ENCODE data around the gene NRL.
"Not testable (repeated sequence)": the region's sequence is repeated elsewhere in the genome, so short reads cannot be mapped to it uniquely, and the experiment has no call there.

Gene NRL

GRCh38 chr14:24123424-24124417 lies 9.0 kb upstream of the NRL start:
- DNase-seq = no peak

DNA sequence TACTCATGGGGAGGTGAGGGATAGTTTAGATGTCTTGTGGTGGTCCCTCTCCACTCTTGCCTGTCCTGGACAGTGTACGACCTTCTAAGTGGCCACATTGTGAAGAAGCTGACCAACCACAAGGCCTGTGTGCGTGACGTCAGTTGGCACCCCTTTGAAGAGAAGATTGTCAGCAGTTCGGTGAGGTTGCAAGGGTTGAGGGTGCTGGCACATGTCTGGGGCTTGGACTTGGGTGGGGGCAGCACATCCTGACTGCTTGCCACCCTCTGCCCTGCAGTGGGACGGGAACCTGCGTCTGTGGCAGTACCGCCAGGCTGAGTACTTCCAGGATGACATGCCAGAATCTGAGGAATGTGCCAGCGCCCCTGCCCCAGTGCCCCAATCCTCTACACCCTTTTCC lies 8.1 kb upstream of the NRL start:
- DNase-seq = no peak

GRCh38 chr14:24122416-24122815 lies 7.7 kb upstream of the NRL start:
- no peak for DNase-seq

DNA sequence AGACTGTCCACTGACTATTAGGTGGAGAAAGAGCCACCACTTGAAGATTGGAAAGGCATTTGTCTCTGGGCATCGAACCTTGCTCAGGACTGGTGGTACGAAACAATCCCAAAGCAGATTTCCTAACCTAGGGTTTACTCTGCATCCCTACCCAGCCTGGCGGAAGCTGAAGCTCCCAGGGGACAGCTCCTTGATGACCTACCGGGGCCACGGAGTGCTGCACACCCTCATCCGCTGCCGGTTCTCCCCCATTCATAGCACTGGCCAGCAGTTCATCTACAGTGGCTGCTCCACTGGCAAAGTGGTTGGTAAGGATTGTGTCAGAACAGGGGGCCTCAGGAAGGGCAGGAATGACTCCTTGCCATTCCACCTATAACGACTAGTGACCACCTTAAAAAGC lies 6.5 kb upstream of the NRL start:
- no peak for DNase-seq

DNA sequence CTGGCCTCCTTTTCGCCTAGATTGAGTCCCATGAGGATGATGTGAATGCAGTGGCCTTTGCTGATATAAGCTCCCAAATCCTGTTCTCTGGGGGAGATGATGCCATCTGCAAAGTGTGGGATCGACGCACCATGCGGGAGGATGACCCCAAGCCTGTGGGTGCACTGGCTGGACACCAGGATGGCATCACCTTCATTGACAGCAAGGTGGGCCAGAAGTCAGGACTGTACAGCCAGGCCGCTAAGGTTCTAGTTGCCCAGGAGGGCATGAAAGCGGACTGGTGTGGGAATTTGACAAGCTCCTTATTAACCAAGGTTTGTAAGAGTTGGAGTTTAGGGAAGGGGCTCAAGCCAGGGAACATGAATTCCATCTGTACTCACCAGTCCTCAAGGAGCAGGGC lies 4.9 kb upstream of the NRL start:
- DNase-seq = no peak

- DNase-seq = no peak
Observed at GRCh38 chr14:24117179-24117578, 2.4 kb upstream of the NRL start.

DNA sequence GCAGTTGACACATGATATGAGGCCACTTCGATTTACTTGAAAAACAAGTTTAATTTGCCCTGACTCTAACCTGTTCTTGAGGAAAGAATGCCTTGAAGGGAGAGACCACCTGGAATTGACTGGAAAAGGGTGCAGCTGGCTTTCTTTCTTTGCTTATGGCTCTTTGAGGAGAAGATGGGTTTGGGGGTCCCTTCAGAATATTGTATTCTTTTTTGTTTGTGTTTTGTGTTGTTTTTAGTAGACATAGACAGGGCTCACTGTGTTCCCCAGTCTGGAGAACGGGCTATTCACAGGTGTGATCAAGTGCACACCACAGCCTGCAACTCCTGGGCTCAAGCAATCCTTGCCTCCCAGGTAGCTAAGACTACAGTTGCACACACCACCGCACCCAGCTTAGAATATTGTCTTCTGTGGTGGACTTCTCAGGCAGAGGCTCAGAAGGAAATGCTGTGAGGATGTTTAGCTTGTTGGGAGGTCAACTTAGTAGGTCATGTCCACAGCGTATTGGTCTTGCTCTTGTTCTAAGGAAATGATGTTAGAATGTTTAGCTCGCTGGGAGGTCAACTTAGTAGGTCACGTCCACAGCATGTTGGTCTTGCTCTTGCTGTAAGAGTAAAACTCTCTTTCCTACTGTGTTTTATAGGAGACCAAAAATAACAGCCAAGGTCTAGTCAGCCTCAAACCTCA lies 1.5 kb upstream of the NRL start:
- no peak for DNase-seq

- no peak for DNase-seq
Observed at GRCh38 chr14:24115422-24116127, 826 bp upstream of the NRL start.

DNA sequence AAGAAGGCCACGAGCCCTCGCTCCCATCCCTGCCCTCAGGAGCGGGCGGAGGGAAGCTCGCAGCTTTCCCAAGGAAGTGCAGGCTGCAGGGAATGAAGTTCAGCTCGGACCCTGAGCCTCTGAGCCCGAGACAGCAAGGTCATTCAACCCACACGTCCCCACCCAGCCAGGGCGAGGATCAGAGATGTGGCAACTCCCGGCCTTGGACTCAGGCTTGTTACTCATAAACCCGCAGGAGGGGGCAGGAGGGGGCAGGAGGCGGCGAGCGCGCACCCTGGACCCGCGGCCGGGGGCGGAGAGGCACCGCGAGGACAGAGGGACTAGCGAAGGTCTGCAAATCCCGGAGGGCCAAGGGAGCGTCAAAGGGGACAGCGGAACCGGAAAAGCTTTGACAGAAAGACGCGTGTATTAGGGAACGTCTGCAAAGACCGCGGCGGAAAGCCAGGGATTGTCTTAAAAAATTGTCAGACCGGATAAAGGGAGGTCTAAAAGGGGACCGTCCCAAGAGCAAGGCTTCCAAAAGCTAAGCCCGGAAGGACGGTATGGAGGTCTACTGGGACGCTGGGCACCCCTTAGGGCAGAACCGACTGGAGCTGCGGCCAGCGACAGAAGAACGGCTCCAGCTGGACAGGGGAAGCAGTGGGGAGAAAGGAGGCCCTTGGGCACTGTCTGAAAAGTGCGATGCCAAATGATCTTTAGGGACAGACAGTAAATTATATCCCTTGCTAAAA lies 783 bp downstream of the NRL start:
- peak; percentile 80 for DNase-seq

- DNase-seq = no peak
Observed at GRCh38 chr14:24113379-24113800, 1.4 kb downstream of the NRL start.

DNA sequence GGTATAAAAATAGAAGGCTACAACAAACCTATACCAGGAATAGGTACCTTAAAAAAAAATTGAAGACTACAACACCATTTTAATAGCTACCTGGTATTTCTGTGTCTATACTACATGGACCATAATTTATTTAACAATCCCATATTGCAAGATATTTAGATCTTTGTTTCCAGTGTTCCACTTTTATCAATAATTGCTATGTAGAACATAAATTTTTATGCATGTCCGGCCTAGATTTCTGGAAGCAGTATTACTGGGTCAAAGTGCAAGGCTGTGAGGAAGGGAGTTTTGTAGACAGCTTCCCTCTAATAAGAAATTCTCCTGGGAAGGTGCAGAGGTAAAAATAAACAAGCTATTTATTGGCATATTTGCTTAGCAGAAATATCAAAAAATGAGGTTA lies 4.2 kb downstream of the NRL start:
- DNase-seq = no peak

DNA sequence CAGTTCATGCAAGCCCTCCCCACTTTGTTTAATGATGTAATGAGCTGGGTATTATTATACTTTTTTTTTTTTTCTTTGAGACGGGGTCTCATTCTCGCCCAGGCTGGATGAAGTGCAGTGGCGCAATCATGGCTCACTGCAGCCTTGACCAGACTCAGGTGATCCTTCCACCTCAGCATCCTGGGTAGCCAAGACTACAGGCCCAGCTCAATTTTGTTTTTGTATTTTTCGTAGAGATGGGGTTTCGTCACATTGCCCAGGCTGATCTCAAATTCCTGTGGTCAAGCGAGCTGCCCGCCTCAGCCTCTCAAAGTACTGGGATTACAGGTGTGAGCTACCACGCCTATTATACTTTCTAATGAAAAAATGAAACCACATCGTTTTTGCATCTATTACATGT lies 4.7 kb downstream of the NRL start:
- DNase-seq = no peak

DNA sequence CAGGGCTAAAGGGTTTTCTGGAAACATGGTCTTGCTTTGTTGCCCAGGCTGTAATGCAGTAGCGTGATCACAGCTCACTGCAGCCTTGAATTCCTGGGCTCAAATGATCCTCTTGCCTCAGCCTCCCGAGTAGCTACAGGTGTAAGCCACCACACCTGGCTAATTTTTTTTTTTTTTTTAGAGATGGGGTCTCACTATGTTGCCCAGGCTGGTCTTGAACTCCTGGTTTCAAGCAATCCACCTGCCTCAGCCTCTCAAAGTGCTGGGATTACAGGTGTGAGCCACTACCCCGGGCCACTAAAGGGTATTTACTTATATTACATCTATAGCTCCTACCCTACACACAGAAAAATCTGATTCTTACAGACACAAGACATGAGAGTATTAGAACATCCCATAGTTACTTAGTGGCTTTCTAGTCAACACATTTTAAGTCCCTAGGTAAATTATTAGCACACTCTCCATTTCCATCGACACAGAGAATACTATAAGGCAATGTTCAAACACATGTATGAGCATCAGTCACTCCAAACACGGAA lies 6.3 kb downstream of the NRL start:
- DNase-seq = no peak

GRCh38 chr14:24106672-24107271 lies 8.0 kb downstream of the NRL start:
- DNase-seq = no peak

GRCh38 chr14:24105609-24106239 lies 9.0 kb downstream of the NRL start:
- DNase-seq = not testable (repeated sequence)

- DNase-seq = no peak
Observed at GRCh38 chr14:24103451-24103850, 11.3 kb downstream of the NRL start.

GRCh38 chr14:24102357-24103048 lies 12.2 kb downstream of the NRL start:
- DNase-seq = no peak

- DNase-seq = no peak
Observed at GRCh38 chr14:24100982-24101494, 13.7 kb downstream of the NRL start.

GRCh38 chr14:24100197-24100981 lies 14.4 kb downstream of the NRL start:
- no peak for DNase-seq
